Measurements from ENCODE around the gene SLC35G3.

GRCh38 chr17:35241520-35241919 is 47.3 kb upstream of the SLC35G3 start:
- TF ChIP-seq POLR2A (IDR thresholded peaks at IDR 0.05; ENCODE audit: low read length): no peak
- no peak for TF ChIP-seq GATA1 (IDR thresholded peaks at IDR 0.05; ENCODE audit: low read depth, low read length)
